ENCODE data around the gene SNTA1.

Gene SNTA1

DNA sequence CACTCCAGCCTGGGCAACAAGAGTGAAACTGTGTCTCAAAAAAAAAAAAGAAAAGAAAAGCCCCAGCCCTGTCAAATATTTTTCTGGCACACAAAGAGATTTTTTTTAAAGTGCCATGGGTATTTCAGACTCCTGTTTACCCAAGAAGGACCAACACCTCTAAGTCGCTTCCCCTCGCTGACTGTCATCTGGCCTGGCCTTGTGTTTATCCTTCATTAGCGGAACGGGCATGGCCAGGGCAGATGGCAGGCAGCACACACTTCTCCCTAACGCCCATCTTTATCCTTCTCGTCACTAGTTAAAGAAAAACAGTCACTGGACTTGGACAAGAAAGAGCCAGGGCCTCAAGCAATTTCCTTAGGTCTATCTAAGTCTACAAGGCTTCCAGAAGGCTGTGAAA is 39.0 kb upstream of the SNTA1 start:
- no peaks in the 10 kb centered on the region for H3K27me3 ChIP-seq (ENCODE audit: insufficient read depth, low read length)
- no peaks in the 10 kb centered on the region for H4K20me1 ChIP-seq (ENCODE audit: insufficient read depth, low read length)
- H3K36me3 ChIP-seq (ENCODE audit: insufficient read depth, low read length): no peaks in the 10 kb centered on the region
- H3F3A ChIP-seq (ENCODE audit: insufficient read depth, low read length): no peaks in the 10 kb centered on the region
- no peaks in the 10 kb centered on the region for H3K79me2 ChIP-seq (ENCODE audit: insufficient read depth, low read length)
- H3K4me1 ChIP-seq (ENCODE audit: insufficient read depth, low read length, severe bottlenecking): no peaks in the 10 kb centered on the region
- no peak overlapping the region for H2AFZ ChIP-seq (ENCODE audit: low read length)
- no peak overlapping the region for H3K4me3 ChIP-seq (ENCODE audit: low read depth, low read length, poor library complexity, severe bottlenecking)
- H3K9me3 ChIP-seq (ENCODE audit: low read length): no peaks in the 10 kb centered on the region
- no peak overlapping the region for H3K9ac ChIP-seq (ENCODE audit: low read length)
- H3K27ac ChIP-seq (ENCODE audit: low read depth, low read length, poor library complexity, severe bottlenecking): no peak overlapping the region
- no peak for TF ChIP-seq EZH2 (IDR thresholded peaks at IDR 0.05; ENCODE audit: borderline replicate concordance, low read length)
- TF ChIP-seq, protein P1, sequence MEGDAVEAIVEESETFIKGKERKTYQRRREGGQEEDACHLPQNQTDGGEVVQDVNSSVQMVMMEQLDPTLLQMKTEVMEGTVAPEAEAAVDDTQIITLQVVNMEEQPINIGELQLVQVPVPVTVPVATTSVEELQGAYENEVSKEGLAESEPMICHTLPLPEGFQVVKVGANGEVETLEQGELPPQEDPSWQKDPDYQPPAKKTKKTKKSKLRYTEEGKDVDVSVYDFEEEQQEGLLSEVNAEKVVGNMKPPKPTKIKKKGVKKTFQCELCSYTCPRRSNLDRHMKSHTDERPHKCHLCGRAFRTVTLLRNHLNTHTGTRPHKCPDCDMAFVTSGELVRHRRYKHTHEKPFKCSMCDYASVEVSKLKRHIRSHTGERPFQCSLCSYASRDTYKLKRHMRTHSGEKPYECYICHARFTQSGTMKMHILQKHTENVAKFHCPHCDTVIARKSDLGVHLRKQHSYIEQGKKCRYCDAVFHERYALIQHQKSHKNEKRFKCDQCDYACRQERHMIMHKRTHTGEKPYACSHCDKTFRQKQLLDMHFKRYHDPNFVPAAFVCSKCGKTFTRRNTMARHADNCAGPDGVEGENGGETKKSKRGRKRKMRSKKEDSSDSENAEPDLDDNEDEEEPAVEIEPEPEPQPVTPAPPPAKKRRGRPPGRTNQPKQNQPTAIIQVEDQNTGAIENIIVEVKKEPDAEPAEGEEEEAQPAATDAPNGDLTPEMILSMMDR (IDR thresholded peaks at IDR 0.05; ENCODE audit: low read length): no peak
- H3K4me2 ChIP-seq (ENCODE audit: low read length): no peak overlapping the region
- H3K9me2 ChIP-seq (ENCODE audit: low read depth, low read length): no peaks in the 10 kb centered on the region

DNA sequence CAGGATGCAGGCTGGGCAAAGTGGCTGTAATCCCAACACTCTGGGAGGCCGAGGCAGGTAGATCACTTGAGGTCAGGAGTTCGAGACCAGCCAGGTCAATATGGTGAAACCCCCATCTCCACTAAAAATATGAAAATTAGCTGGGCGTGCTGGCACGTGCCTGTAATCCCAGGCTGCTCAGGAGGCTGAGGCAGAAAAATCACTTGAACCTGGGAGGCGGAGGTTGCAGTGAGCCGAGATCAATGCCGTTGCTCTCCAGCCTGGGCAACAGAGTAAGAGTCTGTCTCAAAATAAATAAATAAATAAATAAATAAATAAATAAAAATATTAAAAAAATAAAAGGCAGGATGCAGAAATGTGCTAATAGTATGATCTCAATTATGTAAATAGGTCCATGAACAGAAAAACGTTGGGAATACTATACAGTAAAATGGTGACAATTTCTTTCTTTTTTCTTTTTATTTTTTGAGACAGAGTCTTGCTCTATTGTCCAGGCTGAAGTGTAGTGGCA is 37.9 kb upstream of the SNTA1 start:
- no peaks in the 10 kb centered on the region for H3K9me2 ChIP-seq (ENCODE audit: low read depth, low read length)
- no peaks in the 10 kb centered on the region for H3K4me1 ChIP-seq (ENCODE audit: insufficient read depth, low read length, severe bottlenecking)
- no peak overlapping the region for H3K4me2 ChIP-seq (ENCODE audit: low read length)
- H3K36me3 ChIP-seq (ENCODE audit: insufficient read depth, low read length): no peaks in the 10 kb centered on the region
- H3K9ac ChIP-seq (ENCODE audit: low read length): no peak overlapping the region
- no peak overlapping the region for H3K27ac ChIP-seq (ENCODE audit: low read depth, low read length, poor library complexity, severe bottlenecking)
- no peaks in the 10 kb centered on the region for H3F3A ChIP-seq (ENCODE audit: insufficient read depth, low read length)
- H3K79me2 ChIP-seq (ENCODE audit: insufficient read depth, low read length): no peaks in the 10 kb centered on the region
- H3K4me3 ChIP-seq (ENCODE audit: low read depth, low read length, poor library complexity, severe bottlenecking): no peak overlapping the region
- no peaks in the 10 kb centered on the region for H4K20me1 ChIP-seq (ENCODE audit: insufficient read depth, low read length)
- H3K9me3 ChIP-seq (ENCODE audit: low read length): no peaks in the 10 kb centered on the region
- no peak overlapping the region for H2AFZ ChIP-seq (ENCODE audit: low read length)
- H3K27me3 ChIP-seq (ENCODE audit: insufficient read depth, low read length): no peaks in the 10 kb centered on the region
- TF ChIP-seq EZH2 (IDR thresholded peaks at IDR 0.05; ENCODE audit: borderline replicate concordance, low read length): no peak
- TF ChIP-seq, protein P1 (IDR thresholded peaks at IDR 0.05; ENCODE audit: low read length): no peak

DNA sequence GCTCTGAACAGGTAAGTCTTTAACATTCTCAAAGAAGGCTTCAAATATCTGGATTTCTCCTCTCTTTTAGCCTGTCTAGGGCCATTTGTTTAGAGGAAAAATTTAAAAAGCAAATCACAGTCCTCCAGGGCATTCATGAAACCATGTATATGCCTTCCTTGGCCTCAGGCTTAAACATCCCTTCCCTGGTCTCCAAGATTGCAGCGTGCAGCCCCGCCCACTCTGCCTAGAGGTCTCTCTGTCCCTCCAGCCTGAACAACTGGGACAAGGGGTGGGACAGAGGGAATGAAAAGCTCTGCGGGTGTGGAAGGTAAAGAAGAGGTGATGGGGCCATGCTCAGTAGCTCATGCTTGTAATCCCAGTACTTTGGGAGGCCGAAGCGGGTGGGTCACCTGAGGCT is 36.5 kb upstream of the SNTA1 start:
- Histone ChIP-seq H3K79me2 (ENCODE audit: insufficient read depth, low read length) (no peaks in the 10 kb centered on the region), H3K27ac (ENCODE audit: low read depth, low read length, poor library complexity, severe bottlenecking) (no peak overlapping the region), H3K9me2 (ENCODE audit: low read depth, low read length) (no peaks in the 10 kb centered on the region), H3F3A (ENCODE audit: insufficient read depth, low read length) (no peaks in the 10 kb centered on the region), H4K20me1 (ENCODE audit: insufficient read depth, low read length) (no peaks in the 10 kb centered on the region), H3K27me3 (ENCODE audit: insufficient read depth, low read length) (no peaks in the 10 kb centered on the region), H3K4me2 (ENCODE audit: low read length) (no peak overlapping the region), H3K9me3 (ENCODE audit: low read length) (no peaks in the 10 kb centered on the region), H3K4me3 (ENCODE audit: low read depth, low read length, poor library complexity, severe bottlenecking) (no peak overlapping the region), H2AFZ (ENCODE audit: low read length) (no peak overlapping the region), H3K4me1 (ENCODE audit: insufficient read depth, low read length, severe bottlenecking) (peaks cover 13% of the 10 kb centered on the region), H3K9ac (ENCODE audit: low read length) (no peak overlapping the region), H3K36me3 (ENCODE audit: insufficient read depth, low read length) (no peaks in the 10 kb centered on the region)
- TF ChIP-seq EZH2 (IDR thresholded peaks at IDR 0.05; ENCODE audit: borderline replicate concordance, low read length): no peak
- TF ChIP-seq, protein P1 (IDR thresholded peaks at IDR 0.05; ENCODE audit: low read length): no peak
